HG03354 (cell line): ENCODE data around the gene EML3.
A peak's percentile ranks its signal among the peaks of the same experiment; 100 is the strongest.
"Not testable (repeated sequence)": the region's sequence is repeated elsewhere in the genome, so short reads cannot be mapped to it uniquely, and the experiment has no call there.

Experiments used
- ATAC-seq: cut with Tn5 transposase; IDR thresholded peaks from one replicate; pipeline ENCODE4 v1.9.1; 2021; ENCODE audit warnings: mild to moderate bottlenecking; ENCODE audit not compliant: unreplicated experiment, poor library complexity, severe bottlenecking

Gene EML3

DNA sequence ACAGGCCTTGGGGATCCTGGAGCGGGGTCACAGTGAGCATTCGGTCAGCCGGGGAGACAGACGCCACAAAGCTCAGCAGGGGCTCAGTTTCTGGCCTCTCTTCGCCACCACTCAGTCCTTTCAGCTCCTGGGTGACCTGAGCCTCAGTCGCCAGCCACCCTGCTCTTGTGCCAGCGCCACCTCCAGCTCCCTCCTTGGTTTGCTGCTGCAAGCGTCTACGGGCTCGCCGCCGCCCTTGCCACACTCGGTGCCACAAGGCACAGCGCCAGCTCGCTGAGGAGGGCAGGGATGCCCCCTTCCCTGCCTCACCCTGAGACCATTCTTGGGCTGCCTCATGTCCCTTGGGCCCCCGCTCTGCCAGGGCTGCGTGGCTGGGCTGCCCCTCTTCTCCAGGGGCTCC lies 37.4 kb downstream of the EML3 start:
- no peak for ATAC-seq

DNA sequence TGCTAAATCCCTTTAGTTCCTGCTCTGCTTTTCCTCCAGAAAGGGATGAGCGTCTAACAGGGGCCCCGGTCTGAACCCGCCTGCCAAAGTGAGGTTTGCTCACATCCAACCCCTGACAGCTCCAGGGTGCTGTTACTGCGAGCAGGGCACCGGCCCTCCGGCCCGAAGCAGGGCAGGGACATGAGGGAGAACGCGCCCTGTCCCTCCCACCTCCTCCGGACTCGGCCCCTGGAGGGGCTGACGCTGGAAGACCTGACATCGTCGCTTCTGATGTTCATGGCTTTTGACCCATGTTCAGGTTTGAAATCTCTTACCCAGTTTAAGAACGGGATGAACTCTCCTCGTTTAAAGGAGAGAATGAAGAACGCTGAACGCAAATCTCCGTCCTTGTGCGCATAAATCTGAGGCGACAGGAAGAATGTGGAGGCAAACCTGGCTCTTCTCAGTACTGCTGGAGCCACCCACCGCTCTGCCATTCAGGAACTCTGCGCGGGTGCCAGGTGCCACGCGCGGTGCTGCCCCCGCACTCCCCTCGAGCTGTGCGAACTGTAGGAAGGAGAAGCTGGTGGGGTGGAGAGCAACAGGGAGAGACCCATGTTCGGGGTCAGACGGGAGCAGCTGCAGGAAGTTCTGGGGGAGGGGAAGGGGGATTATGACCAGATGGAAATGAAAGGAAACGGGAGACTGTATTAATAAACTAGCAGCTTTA lies 38.1 kb downstream of the EML3 start:
- ATAC-seq: peak; percentile 17

DNA sequence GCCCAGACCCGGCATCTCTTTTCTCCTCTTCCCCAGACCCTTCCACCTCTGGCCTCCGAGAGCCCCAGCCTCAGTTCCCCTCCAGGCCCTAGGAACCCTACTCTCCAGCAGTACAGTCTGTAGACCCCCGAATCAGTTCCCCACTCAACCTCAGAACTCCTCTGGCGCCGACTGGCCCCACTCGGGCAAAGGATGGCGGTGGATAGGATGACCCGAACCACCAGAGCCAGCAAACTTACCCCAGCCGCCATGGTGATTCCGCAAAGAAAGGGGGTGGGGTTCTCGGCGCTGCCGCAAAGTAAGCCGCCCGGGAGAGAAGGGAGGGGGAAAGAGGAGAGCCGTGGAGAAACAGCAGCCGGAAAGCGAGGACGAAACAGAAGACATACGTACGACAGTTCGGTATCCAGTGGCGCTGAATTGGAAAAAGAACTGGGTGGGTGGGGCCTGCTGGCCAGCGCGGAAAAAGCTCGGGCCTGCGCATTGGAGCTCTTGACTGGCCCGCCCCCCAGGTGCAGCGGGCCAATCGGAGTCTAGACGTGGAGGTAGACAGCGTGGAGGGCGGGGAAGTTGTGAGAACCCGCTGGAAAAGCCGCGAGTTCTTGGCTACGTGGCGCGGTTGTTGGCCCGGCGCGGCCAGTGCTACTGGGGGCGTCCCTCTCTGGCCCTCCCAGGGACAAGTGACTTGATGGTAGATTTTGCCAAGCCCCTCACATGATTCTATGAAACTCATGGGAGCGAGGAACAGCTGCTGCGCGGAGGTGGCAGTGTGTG lies 38.8 kb downstream of the EML3 start, which contains the start of gene EEF1G:
TSS of gene EEF1G (minus strand) at position 300 of the 771 bp plus-strand sequence. CDS start at position 251, 49 bp downstream.
- peak; percentile 86 for ATAC-seq

DNA sequence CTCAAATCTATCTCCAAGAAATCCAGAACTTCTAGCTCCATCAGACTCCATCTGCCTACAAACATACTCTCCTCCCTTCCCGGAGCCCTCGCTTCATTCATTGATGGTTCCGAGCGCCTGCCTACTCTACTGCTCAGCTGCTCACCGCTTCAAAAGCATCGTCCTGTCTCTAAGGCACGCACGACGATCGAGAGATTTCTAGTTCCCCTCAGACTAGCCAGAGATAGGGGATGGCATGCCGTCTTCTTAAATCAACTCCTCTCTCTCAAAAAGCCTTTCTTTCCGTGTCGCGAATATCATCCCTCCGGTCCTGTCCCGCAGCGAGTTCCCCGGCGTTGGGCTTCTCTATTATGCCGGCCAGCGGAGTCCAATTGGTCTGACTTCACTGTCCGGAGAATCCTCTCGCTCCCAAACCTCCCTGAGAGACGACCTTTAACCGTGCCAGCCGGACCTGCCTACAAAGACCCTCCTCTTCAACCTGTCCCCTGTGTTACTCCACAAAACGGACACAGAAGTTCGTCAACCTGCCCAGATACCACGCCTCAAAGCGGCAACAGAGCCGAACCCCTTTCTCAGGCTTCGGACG lies 39.5 kb downstream of the EML3 start:
- ATAC-seq: peak; percentile 6

DNA sequence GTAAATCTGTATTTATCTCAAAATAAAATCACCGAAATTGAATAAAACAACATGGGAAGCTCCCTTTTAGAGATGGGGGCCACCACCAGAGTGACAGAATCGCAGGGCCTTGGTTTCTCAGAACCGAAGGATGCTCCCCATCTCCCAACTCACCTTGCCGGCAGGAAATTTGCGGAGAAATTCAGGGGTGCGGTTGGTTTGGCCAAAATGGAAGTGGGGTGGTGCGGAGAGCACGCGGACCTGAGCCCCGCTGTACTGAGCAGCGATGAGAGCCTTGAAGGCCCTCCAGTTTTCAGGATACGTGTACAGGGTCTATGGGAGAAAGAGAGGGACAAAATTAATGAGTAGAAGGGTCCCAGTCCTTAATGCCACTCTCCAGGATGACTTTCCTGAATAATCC lies 40.1 kb downstream of the EML3 start:
- ATAC-seq: no peak

DNA sequence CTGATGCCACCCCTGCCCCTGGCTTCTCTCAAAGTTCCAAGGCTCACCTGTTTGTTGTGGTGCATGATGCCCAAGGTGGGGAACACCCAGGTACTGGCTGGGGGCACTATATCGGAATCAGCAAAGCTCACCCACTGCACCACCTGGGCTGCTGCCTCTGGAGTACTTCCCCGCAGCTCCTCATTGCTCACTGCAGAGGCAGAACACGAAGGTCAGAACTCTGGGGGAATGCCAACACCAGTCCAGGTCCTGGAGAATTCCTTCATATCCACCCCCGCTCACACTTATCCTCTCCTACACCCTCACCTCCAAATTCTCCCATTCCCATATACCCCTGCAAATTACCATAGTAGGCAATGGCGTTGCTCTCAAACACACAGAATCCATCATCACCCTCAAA lies 41.1 kb downstream of the EML3 start:
- ATAC-seq: not testable (repeated sequence)

DNA sequence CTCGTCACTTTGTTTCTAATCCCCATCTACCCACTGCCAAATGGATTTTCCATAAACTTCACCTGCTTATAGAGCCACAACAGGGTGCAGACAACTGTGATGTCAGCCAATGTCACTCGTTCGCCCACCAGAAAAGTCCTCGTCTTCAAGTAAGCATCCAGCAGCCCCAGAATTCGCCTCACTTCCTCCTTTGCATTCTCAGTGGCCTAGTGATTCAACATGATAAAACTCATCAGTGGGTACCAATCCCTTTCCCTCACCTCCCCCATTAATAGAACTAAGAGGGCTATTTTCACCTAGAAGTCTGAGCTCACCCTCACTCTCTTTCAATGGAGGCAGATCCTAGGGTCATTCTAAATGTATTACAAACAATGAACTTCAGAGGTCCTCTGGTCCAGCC lies 41.7 kb downstream of the EML3 start:
- not testable (repeated sequence) for ATAC-seq

DNA sequence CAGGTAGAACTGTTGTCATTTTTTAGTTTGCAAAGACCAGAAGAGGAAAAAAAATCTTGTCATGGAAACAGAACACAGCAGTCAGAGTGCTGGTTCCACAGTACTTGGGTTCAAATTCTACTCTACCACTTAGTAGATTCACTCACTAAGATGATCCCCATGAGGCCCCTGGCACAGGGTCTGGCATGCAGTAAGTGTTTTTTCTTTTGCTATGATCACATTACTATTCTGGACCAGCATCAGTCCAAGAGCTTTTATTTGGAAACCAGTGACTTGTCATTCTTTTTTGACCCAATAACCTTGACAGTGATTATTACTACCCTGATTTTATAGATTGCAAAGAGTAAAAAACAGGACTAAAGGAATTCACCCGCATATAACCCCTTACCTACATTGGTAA lies 43.0 kb downstream of the EML3 start:
- ATAC-seq: no peak

DNA sequence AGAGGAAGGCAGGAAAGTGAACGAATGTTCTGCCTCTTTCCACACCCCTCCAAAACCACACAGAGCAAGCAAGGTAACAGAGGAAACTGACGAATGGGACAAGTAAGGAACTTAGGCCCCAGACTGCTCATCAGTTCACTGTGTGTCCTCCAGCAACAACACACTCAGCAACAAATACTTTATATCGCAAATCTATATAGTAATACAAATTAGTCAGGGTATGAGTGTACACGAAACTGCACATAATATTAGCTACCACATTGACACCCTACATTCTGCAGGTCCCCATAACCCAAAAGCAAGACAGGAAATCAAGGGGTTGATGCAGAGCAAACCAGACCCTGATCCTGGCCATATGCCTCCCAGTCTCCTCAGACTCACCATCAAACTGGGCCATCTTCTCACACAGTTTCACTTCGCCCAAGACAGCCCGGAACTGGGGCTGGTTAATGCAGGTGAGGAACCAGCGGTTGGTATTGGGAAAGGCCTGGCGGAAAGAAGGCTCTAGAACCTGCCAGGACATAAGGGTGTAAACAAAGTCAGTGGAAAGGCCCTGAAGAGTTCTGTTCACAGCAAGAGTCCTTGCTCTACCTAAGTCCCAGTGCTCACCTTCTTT lies 45.4 kb downstream of the EML3 start:
- no peak for ATAC-seq

DNA sequence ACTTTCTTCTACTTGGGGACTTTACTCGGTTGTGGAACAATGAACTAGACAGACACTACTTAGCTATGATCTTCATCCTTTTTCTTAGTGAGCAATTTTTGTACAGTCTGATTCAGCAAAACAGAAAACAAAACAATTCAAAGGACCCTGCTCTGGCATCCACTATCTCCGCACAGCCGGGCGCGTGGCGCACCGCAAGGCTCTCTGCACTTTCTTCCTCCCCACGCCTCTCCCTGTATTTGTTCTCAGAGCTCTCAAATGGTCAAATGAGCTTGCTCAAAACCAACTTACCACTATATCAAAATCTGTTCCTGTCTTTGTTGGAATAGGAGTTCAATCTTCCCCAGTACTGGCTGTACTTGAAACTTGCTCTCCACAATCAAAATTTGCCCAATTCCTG lies 46.3 kb downstream of the EML3 start:
- no peak for ATAC-seq

DNA sequence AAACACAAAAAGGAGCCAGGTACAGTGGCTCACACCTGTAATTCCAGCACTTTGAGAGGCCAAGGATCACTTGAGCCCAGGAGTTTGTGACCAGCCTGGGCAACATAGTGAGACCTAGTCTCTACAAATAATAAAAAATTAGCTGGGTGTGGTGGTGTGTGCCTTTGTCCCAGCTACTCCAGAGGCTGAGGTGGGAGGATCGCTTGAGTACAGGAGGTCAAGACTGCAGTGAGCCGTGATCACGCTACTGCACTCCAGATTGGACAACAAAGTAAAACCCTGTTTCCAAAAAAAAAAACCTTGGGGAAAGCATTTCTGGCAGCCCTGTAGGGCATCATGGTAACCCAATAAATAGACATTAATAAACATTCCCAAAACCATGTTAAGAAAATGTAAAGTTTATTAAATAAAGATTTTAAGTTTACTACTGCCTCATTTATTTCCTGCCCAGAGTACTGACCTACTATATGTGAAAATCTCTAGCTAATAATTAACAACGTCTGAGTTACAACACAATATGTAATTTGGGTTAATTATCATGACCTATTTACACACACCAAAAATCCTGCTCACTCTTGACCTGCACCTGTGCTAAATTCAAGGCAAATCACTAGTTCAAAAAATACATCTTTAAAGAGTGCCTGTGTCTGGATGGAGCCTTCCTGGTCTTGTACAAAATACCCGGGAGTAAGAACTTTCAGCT lies 47.3 kb downstream of the EML3 start:
- no peak for ATAC-seq

DNA sequence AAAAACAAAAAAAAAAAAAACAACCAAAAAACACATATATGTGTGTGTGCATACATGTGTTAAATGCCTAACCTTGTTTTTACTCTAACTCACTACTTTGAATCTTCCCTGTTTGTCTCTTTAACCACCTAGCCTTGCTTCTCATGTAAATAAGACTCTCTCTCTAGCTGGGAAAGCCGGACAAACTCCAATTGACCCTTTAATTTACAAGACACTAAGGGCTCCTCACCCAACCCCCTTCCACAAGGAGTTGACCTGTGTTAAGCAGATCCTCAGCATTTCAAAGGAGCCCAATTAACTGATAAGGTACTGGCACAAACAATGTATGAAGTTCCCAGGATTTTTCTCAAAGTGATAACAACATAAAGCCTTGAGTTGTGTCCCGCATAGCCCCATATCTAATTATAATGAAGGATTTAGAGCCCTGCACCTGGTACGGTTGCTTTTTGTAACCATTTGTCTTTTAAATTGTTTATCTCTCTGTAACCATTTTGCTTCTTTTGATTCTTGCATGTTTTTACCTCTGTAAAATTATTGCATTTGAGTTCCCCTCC lies 50.8 kb downstream of the EML3 start:
- not testable (repeated sequence) for ATAC-seq

DNA sequence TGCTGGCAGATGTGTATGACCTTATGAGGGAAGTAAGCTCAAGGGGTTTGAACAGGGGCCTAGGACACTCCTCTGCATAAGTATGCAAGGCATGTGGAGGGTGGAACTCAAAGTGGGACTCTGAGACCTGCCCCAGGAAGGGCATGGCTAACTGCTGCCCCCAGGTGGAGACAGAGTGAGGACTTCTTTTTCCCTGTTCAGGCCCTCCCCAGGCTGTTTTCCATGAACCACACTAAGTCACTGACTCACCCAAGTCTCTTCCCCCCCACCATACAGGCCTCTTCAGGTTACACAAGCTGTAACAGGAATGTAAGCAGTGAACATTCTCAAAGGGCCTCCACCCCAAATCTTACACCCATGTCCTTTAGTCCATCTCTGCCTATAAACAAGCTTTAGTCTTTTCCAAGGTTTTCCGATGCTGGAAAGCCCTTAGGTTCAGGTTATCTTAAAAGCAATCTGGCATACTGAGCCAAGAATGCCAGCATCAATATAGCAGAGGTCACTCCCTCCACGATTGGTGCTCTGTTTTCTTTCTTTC lies 51.9 kb downstream of the EML3 start:
- ATAC-seq: no peak

DNA sequence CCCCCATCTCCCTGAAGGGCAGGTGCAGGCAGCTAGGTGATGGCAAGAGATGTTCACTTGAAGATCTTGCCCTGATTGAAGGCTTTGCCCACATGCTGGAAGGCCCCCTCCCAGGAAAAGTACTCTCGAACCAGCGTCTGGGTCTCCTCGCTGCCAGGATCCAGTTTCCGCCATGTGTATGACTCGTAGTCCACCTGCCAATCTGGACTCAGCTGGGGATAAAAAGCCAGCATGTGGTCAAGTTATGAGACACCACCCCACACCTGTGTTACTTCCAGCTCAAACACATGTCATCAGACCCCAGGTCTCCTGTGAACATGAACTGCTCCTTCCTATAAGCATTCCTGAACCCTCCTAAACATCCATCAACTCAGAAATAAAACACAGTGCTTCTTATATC lies 52.9 kb downstream of the EML3 start:
- ATAC-seq: not testable (repeated sequence)

DNA sequence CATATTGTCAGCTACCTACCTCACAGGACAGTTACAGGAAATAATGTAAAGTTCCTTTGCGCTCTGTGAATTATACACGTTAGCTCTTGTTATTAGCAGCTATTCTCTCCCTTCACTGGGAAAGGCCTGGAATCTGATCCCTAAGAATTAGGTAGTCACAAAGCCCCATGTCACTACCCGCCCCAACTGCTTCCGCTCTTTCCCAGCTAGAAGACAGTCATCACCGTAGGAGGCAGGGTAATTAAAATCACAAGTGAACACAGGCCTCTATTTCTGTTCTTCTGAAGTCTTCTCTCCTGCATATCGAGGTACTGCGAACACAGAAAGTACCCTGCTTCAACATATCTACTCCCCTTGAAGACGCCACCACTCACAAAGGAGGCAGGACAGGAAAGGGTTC lies 53.4 kb downstream of the EML3 start:
- ATAC-seq: no peak

DNA sequence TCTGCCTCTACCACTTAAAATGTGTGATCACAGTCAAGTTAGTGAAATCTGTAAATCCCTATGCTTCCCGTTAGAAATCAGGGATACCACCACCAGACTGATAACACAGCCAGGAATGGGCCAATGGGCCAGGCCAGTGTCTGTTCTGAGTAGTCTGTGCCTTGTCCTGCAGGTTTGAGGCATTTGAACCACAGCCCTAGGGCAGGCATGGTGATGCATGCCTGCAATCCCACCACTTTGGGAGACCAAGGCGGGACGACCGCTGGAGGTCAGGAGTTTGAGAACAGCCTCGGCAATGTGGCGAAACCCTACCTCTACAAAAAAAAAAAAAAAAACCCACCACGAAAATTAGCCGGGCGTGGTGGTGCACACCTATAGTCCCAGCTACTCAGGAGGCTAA lies 53.9 kb downstream of the EML3 start:
- ATAC-seq: no peak

DNA sequence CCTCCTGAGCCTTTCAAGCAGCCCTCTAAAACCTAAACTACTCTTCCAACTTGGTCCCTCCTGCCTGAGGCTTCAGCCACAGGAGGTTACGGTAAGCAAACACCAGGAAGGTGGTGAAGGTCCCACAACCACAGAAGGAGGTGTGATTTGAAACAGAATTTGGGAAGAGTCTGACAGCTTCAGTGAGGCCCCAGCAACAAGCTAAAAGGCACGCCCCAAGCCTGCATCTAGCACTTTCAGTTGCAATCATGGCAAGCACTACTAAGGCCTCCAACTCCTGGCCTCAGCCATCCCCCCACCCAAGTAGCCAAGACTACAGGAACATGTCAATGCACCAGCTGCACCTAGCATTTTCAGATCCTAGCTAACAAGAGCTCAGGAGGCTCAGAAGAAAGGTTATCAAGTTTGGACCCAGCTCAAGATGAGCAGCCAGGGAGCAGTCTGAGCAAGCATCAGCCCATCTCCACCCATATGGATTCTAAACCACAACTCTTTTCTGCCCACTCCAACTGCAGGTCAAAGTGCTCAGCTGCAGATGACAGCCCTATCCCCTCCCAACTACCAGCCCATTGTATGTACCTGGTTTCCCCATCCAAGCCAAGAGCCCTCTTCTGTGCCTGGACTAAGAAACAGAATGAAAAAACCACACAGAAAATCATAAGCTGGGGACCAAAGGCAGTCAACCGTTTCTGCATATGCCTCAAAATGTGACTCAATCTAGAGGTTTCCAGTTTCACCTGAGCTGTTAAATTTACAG lies 55.5 kb downstream of the EML3 start:
- ATAC-seq: peak; percentile 20

DNA sequence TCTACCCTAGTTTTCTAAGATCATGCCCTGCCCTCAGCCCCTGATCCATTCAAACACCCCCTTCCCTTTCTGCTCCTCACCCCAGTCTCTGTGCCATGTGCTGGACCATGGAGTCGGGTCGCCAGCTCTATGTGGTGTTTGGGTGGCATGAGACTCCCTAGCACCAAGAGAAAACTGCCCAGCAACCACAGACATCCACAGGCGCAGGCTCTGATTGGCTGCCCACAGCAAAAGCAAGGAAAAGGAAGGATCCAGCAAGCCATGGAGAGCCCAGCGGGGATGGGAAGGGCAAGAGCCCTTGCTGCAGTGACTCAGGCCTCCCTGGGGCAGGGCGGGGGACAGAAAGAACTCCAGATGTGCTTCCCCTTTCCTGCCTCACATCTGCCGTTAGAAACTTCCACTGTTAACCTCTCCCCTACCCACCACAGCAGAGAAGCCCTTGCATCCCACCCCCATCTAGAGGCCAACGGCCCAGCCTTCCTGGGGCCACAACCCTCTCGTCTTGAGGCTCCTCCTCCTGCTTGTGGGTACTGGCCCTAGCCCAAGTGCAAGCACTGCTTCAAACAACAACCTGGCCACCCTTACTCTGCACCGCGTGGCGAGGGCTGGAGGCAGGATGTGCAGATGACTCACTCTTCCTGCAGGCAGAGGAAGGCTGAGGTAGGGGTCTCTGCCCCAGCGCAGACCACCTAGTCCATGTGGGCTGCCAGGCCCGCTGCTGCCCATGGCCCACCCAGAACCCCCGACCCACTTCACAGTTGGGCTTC lies 56.3 kb downstream of the EML3 start:
- ATAC-seq: peak; percentile 39
